HPDE6-E6E7 (cell line): ENCODE measurements around the gene DCLK1.

ENCODE experiments used
- DNase-seq: peaks from one replicate; pipeline ENCODE4 v3.0.0; 2011; ENCODE audit warnings: missing footprints; ENCODE audit errors: extremely low spot score

The DCLK1 gene

GRCh38 chr13:36038785-36039555, 92.2 kb downstream of the DCLK1 start:
- no peak for DNase-seq

- no peak for DNase-seq
Measured at GRCh38 chr13:36033035-36033434, 98.1 kb downstream of the DCLK1 start.

GRCh38 chr13:36031490-36031889, 99.7 kb downstream of the DCLK1 start:
- DNase-seq, result no peak

GRCh38 chr13:36030670-36031331, 100.4 kb downstream of the DCLK1 start:
- no peak for DNase-seq

- DNase-seq, result no peak
Measured at GRCh38 chr13:36029166-36029565, 102.0 kb downstream of the DCLK1 start.

GRCh38 chr13:36028359-36029025, 102.7 kb downstream of the DCLK1 start:
- no peak for DNase-seq

- DNase-seq, result no peak
Measured at GRCh38 chr13:36026531-36026930, 104.7 kb downstream of the DCLK1 start.

- no peak for DNase-seq
Measured at GRCh38 chr13:36014763-36015162, 116.4 kb downstream of the DCLK1 start.

GRCh38 chr13:36006894-36007675, 124.1 kb downstream of the DCLK1 start:
- DNase-seq, result no peak

- DNase-seq, result no peak
Measured at GRCh38 chr13:36006347-36006746, 124.8 kb downstream of the DCLK1 start.

- DNase-seq, result no peak
Measured at GRCh38 chr13:36001561-36001960, 129.6 kb downstream of the DCLK1 start.

GRCh38 chr13:36000028-36000427, 131.2 kb downstream of the DCLK1 start:
- DNase-seq, result no peak

GRCh38 chr13:35996360-35996759, 134.8 kb downstream of the DCLK1 start:
- no peak for DNase-seq

- no peak for DNase-seq
Measured at GRCh38 chr13:35995136-35995535, 136.0 kb downstream of the DCLK1 start.

GRCh38 chr13:35994131-35994966, 136.8 kb downstream of the DCLK1 start:
- DNase-seq, result no peak

- no peak for DNase-seq
Measured at GRCh38 chr13:35993686-35994085, 137.5 kb downstream of the DCLK1 start.

- DNase-seq, result no peak
Measured at GRCh38 chr13:35992964-35993363, 138.2 kb downstream of the DCLK1 start.

GRCh38 chr13:35990196-35990595, 141.0 kb downstream of the DCLK1 start:
- DNase-seq, result no peak

GRCh38 chr13:35988648-35989081, 142.5 kb downstream of the DCLK1 start:
- no peak for DNase-seq

GRCh38 chr13:35987572-35988513, 143.3 kb downstream of the DCLK1 start:
- no peak for DNase-seq
